Measurements from ENCODE around the gene ZNF24.

Gene ZNF24

DNA sequence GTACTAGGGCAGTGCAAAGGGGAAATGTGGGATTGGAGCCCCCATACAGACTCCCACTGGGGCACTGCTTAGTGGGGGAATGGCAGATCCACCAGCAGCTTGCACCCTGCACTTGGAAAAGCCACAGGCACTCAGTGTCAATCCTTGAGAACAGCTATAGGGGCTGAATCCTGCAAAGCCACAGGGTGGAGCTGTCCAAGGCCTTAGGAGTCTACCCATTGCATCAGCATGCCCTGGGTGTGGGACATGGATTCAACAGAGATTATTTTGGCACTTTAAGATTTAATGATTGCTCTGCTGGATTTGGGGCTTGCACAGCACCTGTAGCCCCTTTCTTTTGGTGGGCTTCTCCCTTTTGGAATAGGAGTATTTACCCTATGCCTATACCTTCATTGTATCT is 8.6 kb upstream of the ZNF24 start:
- no peak for DNase-seq

DNA sequence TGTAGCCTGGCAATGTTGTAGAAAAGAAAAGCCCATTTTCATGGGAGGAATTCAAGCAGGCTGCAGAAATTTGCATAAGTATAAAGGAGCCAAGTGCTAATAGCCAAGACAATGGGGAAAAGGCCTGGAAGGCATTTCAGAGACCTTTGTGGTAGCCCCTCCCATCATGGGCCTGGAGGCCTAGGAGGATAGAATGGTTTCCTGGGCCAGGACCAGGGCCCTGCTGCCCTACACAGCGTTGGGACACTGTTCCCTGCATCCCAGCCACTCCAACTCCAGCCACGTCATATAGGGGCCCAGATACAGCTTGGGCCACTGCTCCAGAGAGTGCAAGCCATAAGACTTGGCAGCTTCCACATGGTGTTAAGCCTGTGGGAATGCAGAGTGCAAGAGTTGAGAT is 8.1 kb upstream of the ZNF24 start:
- no peak for DNase-seq

DNA sequence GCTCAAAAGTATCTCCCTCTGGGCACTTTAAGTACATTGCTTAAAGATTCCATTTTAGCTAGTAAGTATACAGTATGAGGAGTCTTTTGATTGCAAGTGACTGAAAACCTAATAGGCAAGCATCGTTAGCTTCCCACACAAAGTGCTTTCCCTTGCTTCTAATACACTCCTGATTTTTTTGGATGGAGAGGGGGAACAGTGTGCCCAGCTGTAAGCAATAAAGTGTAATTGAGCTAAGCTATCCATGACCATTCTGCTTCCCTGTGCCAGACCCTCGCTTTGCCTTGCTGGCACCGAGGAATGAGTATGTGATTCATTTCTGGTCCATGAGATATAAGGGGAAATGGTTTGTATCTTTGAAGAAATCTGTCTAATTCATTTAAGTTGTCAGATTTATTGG is 3.8 kb upstream of the ZNF24 start:
- no peak for DNase-seq

DNA sequence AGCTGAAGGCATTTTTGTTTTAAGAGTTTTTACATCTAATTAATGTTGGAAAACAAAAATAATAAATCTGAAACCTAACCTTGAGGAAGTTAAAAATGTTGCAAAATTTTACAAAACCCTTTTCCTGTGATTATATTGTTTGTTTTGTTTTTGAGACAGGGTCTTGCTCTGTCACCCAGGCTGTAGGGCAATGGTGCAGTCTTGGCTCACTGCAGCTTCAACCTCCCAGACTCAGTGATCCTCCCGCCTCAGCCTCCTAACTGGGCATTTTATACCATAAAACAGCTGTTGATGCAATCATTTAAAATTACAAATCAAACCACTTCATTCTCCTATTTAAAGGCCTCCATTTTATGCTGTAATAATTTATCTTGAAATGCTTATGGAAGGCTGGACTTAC is 1.7 kb upstream of the ZNF24 start:
- DNase-seq, result no peak

DNA sequence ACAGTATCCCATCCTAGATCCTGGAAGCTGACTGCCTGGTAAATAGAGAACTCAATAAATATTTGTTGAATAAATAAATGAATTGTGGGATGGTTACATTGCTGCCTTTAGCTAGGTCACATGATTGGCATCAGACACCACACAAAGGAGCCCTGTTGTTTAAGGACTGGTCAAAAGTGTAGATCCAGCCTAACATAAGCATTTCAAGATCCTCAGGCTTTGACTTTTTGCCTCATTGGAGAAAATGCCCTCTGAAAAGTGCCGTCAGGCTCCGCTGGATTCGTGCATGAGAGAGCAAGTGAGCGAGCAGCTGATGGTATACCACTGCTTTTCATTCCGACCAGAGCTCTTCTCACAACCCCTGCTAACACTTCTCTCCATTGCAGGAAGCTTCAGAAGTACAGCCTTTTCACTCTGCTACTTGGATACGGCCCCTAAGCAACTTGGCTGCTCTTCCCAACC is 1.3 kb upstream of the ZNF24 start:
- DNase-seq, result peak; percentile 38 to 63

- DNase-seq, result peak in 1 of 2 experiments; percentile 38
Observed at GRCh38 chr18:35344736-35345459, 678 bp upstream of the ZNF24 start.

DNA sequence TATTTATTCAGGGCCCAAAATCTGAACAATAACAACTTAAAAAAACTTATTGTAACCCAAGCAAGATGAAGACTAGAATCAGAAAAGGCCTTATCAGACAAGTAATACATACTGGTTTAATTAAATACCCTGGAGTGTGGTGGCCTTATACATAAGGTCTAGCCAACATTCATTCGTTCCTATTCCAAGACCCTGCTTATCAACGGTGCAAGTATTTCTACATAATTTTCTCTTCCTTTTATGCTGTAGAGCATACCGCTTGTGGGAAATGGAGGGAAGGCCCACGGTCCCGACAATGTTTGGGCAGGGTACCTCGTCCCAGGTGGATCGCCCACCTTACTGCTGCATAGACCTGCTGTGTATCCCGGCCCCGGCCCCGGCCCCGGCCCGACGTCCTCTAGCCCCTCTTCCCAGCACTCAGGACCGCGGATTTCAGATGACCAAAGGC is 708 bp downstream of the ZNF24 start:
- no peak for DNase-seq

- DNase-seq, result no peak
Observed at GRCh38 chr18:35337286-35337685, 6.9 kb downstream of the ZNF24 start.

GRCh38 chr18:35335866-35336265 is 8.4 kb downstream of the ZNF24 start:
- no peak for DNase-seq

DNA sequence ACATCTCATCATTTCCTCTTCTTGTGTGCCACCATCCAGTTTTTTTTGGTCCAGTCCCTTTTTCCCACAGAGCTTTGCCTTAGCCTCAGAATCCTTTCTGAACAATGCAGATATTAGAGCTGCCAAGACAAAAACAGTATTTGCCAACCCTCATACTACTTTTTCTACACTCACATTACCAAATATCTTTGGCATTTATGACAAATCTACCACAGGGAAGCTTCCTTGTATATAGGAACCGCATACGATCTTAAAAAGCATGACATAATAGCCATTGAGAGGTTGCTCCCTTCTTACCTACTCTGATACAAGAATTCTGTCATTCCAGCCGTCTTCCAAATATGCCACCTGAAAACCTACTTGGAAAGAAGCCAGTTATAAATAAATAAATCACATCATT is 9.4 kb downstream of the ZNF24 start:
- no peak for DNase-seq

- DNase-seq, result no peak
Observed at GRCh38 chr18:35334212-35334611, 10.0 kb downstream of the ZNF24 start.

DNA sequence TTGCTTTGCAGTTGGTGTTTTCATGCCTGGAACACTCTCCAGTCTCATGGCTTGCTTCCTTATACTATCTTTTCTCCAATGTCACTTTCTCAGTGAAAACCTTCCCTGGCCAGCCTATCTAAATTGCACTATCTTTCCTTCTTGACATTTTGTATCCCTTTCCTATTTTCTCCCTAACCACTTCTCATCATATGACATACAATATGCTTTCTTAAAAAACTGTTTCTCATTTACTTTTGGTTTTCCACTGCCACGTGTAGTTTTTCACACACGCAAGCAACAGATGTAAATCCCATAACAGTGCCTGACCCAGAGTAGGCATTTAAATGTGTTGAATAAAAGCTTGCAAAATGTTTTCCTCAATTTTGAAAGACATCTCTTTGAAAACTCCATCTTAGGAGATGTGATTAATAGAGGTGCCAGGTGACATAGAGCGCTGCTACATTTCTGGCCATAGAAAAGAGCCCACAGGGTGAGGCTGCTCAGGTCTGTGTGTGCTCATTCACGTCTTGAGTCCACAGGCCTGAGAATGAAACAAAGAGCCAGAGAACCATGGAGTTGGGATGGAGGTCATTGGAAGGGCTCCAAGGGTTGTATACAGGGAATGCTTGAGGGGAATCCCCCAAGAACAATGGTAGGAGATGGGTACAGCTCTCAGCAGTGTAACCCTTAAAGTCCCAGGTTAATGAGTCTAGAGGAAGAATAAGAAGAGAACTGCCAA is 12.7 kb downstream of the ZNF24 start:
- no peak for DNase-seq

DNA sequence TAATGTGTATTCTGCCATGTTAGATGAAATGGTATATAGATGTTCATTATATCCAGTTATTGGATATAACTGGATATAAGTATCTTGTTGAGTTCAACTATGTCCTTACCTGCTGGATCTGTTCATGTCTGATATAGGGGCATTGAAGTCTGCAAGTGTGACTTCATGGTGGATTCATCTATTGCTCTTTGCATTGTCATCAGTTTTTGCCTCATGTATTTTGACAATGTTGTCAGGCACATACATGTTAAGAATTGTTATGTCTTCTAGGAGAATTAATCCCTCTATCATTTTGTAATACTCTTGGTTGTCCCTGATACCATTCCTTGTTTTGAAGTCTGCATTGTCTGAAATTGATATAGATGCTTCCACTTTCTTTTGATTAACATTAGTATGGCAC is 15.4 kb downstream of the ZNF24 start:
- DNase-seq, result no peak

DNA sequence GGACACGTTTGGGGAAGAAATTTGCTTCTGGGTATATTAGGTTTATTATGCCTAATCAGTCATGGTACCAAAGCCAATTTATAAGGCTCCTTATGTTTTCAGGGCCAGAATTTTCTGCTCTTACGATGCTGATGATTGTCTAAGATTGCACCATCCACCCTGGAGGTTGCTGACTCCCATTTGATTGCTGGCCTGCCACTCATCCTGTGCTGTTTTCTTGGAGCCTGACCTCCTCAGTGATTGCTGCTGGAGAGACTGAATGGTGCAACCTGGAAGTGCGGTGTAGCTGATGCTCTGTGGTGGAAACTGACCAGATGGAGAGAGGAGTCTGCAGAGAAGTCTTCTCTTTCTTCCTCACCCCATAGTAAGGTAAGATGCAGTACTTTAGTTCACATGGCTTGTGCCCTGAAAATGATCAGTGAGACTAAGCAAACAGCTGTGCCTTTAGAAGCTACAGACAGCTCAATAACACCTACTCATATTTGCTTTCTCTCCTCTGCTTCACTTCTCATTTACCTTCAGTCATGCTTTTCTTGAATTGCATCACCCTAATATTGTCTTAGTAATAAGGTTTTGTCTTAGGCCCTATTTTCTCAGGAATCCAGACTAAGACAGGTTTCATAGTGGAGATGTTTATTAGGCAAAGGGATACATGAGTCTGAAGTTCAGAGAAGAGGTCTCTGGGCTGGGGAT is 17.4 kb downstream of the ZNF24 start:
- no peak for DNase-seq

DNA sequence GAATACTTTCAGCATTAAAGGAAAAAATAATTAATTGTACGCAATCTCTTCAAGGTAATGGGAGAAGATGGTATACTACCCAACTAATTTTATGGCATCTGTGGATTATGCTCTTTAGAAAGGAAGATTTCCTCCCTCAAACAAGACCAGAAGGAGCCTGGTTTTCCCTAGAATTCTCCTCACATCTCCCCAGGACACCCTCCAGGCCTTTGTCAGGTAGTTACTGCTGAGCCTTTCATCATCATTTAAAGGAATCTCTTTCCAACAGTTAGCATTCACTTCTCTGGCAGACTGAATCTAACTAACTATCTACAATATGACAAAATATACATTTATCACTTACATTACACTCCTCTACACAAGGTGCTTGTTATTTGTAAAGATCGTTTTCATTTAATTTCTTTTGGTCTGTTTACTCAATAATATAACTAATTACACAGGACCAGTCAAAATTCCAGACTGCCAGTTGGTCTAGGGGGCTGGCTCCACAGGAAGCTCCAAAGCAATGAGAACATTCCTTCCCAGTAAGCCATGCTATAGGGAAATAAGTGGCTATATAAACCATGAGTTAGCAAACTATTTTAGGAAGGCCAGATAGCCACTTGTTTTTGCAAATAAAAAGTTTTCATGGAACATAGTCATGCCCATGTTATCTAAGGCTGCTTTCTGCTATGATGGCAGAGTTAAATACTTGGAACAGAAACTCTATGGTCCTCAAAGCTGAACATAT is 19.1 kb downstream of the ZNF24 start:
- no peak for DNase-seq

DNA sequence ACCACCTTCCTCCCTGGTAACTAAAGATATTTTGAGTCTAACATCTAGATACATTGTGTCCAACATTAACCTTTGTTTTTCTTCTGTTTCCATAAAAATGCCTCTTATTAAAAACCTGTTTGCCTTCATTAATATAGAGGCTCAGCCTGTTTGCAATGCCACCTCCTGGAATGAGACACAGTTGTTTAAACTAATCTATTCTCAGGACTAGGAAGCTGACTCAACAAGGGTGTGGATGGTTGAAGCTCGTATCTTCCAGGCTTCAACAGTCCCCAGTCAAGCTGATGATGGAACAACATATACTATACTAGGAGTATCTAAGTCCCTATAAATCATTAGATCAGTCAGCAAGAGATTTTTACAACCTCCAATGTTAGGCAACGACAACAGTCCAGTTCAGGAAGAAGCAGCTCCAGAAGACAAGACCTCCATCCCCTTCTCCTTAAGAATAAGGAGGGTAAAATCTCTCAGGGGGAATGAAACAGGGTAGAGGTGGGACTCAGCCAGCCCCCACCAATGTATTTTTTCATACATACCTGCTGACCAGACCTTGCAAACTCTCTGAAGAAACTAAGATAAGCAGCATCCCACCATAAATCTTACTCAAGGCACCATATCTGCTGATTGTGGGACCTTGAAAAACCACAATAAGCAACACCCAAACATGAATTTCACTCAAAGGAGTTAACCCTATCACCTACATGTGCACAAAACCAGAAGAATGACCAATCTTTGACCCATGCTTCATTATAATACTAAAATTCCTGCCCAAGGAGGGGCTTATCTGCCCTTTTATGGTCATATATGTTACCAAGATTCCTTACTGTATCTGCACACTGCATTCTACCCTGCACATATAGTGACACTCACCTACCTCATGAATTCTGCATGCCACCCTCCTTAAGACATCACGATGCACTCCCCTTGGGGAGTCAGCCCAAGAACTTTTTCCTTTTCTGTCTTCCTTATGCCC is 21.4 kb downstream of the ZNF24 start:
- no peak for DNase-seq

GRCh38 chr18:35311496-35311895 is 32.7 kb downstream of the ZNF24 start:
- DNase-seq, result no peak

DNA sequence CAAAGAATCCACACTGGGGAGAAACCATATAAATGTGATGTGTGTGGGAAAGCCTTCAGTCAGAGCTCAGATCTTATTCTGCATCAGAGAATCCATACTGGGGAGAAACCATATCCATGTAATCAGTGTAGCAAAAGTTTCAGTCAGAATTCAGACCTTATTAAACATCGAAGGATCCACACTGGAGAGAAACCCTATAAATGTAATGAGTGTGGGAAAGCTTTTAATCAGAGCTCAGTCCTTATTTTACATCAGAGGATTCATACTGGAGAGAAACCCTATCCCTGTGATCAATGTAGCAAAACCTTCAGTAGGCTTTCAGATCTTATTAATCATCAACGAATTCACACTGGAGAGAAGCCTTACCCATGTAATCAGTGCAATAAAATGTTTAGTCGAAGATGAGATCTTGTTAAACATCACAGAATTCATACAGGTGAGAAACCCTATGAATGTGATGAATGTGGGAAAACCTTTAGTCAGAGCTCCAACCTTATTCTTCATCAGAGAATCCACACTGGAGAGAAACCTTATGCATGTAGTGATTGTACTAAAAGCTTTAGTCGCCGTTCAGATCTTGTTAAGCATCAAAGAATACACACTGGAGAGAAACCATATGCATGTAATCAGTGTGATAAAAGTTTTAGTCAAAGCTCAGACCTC is 37.5 kb downstream of the ZNF24 start:
- DNase-seq, result no peak

DNA sequence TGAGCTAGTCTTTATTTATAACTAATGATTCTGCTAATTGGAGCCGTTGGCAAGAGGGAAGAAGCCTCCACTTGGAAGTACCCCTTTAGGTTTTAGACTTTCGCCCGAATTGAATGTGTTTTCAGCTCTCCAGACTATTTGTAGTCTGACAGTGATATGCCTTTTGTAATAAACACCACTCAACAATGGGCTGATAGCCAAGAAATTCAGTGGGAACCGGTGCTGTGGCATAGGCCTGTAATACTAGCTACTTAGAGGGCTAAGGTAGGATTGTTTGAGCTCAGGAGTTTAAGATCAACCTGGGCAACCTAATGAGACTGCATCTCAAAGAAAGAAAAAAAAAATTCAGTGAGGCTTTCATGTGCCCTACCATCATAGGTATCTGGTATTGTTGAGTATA is 40.6 kb downstream of the ZNF24 start:
- DNase-seq, result no peak

GRCh38 chr18:35296060-35296459 is 48.2 kb downstream of the ZNF24 start:
- no peak for DNase-seq

DNA sequence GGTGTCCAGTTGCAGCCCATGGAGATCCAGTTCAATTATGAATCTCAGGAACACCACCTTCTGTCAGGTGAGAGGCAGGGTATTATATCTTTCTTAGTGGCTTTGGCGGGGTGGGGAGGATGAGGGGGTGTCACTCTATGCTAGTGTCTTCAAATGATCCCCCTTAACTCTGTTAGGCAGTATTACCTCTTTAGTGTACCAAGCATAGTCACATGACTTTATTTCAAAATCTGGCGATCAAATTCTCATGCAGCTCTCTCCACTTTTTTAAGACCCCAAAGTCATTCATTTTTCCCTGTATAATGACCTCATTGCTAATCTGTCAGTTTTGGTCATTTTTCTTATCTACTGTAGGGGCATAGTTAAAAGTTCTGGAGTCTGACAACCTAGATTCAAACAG is 53.1 kb downstream of the ZNF24 start:
- DNase-seq, result no peak
